T-helper 17 cell (primary cell): ENCODE results near the gene TRUB2. TPM values are rescaled to one million over a fixed set of nuclear protein-coding genes. Genes with fewer than 3 reads are reported as not detected.
A peak's percentile ranks its signal among the peaks of the same experiment; 100 is the strongest.

Experiments used
- ATAC-seq: fragments of 150-1000 bp; cut with Tn5 transposase; 2 replicates; pipeline ENCODE4 v1.10.0; 2021; ENCODE audit warnings: mild to moderate bottlenecking, moderate library complexity
- DNase-seq, 3 donors: peaks; one replicate each; pipeline versions ENCODE4 v3.0.0 to v3.0.0-alpha.2; 2020 to 2021
- H3K9me3 ChIP-seq: one replicate; pipeline ENCODE4 v1.7.0; 2013; ENCODE audit warnings: low read length, mild to moderate bottlenecking; ENCODE audit not compliant: control insufficient read depth, poor library complexity, severe bottlenecking
- H3K27ac Mint-ChIP-seq: one replicate; pipeline ENCODE4 v1.8.0; 2022; ENCODE audit warnings: mild to moderate bottlenecking, moderate library complexity, mixed read lengths
- H3K27me3 Mint-ChIP-seq: one replicate; pipeline ENCODE4 v1.8.0; 2022; ENCODE audit warnings: mixed read lengths
- H3K36me3 Mint-ChIP-seq: one replicate; pipeline ENCODE4 v1.8.0; 2022; ENCODE audit warnings: low read depth, mixed read lengths
- H3K4me1 Mint-ChIP-seq: one replicate; pipeline ENCODE4 v1.8.0; 2022; ENCODE audit warnings: mild to moderate bottlenecking, mixed read lengths
- H3K4me3 Mint-ChIP-seq: one replicate; pipeline ENCODE4 v1.8.0; 2022; ENCODE audit warnings: mild to moderate bottlenecking, moderate library complexity, mixed read lengths
- total RNA-seq, 4 donors: library from RNA in 2 of 4; stranded (reverse) in 2 of 4; gene quantifications; one replicate each; pipeline ENCODE4 v1.2.3 and lab custom pipeline; 2022 to 2026

TRUB2 gene, protein sequence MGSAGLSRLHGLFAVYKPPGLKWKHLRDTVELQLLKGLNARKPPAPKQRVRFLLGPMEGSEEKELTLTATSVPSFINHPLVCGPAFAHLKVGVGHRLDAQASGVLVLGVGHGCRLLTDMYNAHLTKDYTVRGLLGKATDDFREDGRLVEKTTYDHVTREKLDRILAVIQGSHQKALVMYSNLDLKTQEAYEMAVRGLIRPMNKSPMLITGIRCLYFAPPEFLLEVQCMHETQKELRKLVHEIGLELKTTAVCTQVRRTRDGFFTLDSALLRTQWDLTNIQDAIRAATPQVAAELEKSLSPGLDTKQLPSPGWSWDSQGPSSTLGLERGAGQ
- total RNA-seq (1 to 10 TPM; 8.5 to 9.9 TPM), total RNA-seq (lab: John Stamatoyannopoulos, UW) (17.5 to 51.8 reads per million in 2 donors)

DNA sequence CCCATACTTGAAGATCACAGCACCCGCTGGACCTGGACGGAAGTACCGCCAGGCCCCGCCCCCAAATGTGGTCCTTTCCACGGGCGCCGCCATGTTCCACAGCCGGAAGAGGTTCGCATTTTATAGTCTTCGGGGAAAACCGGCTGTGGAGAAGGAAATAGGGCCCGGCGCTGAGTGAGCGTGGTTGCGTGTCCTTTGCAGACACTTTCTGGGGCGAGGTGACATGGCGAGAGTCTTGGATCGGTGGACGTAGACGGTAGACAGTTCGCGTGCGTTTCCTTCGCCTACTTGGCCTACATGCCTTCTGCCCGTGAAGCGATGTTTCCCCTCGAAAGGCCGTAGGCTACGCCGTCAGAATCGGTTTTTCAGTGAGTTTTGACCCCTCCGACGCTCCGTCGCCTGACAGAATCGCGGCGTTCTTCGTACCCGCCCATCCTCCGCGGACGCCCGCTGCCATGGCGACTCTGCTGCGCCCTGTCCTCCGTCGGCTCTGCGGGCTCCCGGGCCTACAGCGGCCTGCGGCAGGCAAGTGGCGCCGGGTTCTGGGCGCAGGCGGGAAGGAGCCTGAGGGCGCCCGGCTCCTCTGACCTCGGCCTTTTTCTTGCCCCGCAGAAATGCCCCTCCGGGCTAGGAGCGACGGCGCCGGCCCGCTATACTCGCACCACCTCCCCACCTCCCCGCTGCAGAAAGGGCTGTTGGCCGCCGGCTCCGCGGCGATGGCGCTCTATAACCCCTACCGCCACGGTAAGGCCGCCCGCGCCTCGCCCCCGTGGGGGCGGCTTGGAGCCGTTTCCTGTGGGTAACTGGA is at the start of gene TRUB2, which contains the start of gene COQ4:
Gene TRUB2 (minus strand): TSS at position 44 of the 808 bp plus-strand sequence. CDS start 39 bp downstream, at position 5.
Gene COQ4 (plus strand): TSS at position 436 of the 808 bp plus-strand sequence. CDS start 20 bp downstream, at position 456.
- H3K4me1 Mint-ChIP-seq: peaks cover 22% of the 10 kb centered on the region
- ATAC-seq (peak; percentile 90), DNase-seq (peak; percentile 85 to 88 (median 87))
- peaks cover 2% of the 10 kb centered on the region for H3K36me3 Mint-ChIP-seq
- H3K4me3 Mint-ChIP-seq: peak within 1 kb of the TSS; percentile 94
- no peaks in the 10 kb centered on the region for H3K27me3 Mint-ChIP-seq
- H3K27ac Mint-ChIP-seq: peak within 1 kb of the TSS; percentile 95
- no peaks in the 10 kb centered on the region for H3K9me3 ChIP-seq

DNA sequence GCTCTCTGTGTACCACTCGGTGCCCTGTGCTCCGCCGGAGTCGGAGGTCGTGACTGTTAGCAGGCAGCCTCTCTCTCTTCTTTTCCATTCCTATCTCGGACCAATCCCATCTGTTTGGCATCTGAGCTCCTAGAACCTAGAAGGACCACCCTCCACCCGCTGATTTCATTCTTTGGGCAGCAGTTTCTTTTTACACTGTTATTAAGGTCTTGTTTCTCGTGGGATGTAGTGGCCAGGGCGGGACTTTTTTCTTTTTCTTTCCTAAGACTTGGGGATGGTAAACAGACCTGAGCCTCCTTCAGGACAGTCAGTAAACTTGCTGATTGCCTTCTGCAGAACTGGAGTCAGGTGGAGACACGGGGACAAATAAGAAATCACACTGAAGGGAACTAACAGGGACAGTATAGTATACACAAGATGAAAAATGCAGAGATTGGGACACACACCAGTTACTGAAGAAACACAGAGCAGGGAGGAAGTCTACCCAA is 49.4 kb upstream of the TRUB2 start:
- ATAC-seq (no peak), DNase-seq (no peak)
- H3K27me3 Mint-ChIP-seq: peaks cover 5% of the 10 kb centered on the region
- peak overlapping the region; percentile 96 for H3K27ac Mint-ChIP-seq
- H3K4me3 Mint-ChIP-seq: peak overlapping the region; percentile 95
- peaks cover 4% of the 10 kb centered on the region for H3K36me3 Mint-ChIP-seq
- no peaks in the 10 kb centered on the region for H3K9me3 ChIP-seq
- H3K4me1 Mint-ChIP-seq: peaks cover 35% of the 10 kb centered on the region

DNA sequence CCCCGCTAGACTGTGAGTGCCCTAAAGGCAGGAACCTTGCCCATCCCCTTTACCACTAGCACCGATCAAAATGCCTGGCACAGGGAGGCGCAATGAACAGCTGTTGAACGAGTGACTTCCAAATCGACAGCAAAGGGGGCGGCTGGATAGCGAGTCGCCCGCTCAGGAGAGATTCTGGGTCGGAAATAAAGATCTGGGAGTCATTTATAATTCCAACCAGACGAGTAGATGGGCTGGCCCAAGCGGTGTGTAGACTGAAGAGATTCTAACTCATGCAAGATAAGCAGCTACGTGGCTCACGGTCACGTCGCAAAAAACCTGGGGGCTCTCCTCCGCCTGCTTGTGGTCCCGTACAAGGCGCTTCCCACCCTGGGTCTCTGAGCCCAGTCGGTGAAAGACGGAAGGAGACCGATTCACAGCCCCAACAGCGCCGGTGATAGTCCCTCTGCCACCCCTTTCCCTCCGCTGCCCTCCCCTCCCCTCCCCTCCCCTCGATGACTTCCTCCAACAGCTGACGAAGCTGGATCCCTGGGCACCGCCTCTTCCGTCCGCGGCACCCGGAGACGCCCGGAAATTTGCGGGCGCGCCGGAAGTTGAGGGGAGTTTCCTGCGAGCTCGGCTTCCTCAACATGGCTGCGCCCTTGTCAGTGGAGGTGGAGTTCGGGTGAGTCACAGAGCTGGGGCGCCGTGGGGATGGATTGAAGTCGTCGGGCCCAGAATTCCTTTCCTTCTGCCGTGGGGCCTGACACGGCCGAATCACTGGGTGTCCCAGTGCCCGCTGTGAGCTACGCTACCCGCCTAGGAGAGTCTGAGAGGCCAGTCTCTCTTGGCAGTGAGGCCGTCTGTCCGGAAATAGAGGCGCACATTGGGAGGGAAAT is 48.7 kb upstream of the TRUB2 start, which contains the start of gene URM1:
Gene URM1 (plus strand): TSS at position 623 of the 878 bp plus-strand sequence. CDS start 7 bp downstream, at position 630.
- Mint-ChIP-seq H3K4me3 (peak within 1 kb of the TSS; percentile 95), H3K27me3 (peaks cover 5% of the 10 kb centered on the region), H3K36me3 (peaks cover 4% of the 10 kb centered on the region), H3K27ac (peak within 1 kb of the TSS; percentile 96), H3K4me1 (peaks cover 35% of the 10 kb centered on the region)
- ATAC-seq (peak; percentile 98), DNase-seq (peak; percentile 92 to 96 (median 93))
- no peaks in the 10 kb centered on the region for H3K9me3 ChIP-seq

DNA sequence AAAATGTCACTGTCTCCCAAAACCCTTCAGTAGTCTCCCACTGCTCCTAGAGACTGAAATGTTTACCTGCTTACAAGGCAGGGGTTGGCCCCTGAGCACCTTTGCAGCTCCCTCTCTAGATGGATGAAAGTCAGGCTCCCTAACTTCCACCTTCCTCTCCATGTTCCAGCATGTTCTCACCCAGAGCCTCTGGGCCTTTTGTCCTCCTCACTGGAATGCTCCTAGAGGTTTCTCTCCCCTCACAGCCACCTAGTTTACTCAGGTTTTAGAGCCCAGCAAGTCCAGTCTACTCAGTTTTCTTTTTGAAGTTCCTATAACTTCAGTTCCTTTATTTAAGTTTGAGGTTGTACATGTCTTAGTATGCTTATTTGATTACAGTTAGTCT is 48.1 kb upstream of the TRUB2 start:
- no peak for ATAC-seq
- no peaks in the 10 kb centered on the region for H3K9me3 ChIP-seq
- Mint-ChIP-seq H3K4me1 (peaks cover 35% of the 10 kb centered on the region), H3K27ac (peak overlapping the region; percentile 96), H3K36me3 (peaks cover 4% of the 10 kb centered on the region), H3K27me3 (peaks cover 5% of the 10 kb centered on the region), H3K4me3 (peak overlapping the region; percentile 95)
- no peak for DNase-seq

DNA sequence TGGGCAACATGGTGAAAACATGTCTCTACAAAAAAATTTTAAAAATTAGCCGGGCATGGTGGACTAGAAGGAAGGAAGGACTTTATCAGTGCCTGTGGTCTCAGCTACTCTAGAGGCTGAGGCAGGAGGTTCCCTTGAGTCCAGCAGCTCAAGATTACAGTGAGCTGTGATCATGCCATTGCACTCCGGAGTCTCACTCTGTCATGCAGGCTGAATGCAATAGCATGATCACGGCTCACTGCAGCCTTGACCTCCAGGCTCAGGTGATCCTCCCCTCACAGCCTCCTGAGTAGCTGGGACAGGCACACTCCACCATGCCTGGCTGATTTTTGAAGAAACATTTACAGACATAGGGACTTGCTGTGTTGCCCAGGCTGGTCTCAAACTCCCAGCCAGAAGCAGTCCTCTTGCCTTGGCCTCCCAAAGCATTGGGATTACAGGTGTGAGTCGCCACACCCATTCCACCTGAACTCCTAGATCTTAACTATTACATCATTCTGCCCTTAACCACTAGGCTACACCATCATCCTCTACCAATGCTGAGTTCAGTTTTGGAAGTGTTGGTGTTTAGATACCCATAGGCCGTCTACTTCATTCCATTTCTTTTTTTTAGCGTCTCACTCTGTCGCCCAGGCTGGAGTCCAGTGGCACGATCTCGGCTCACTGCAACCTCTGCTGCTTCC is 46.9 kb upstream of the TRUB2 start:
- H3K36me3 Mint-ChIP-seq: peaks cover 4% of the 10 kb centered on the region
- peak overlapping the region; percentile 96 for H3K27ac Mint-ChIP-seq
- H3K4me1 Mint-ChIP-seq: peaks cover 31% of the 10 kb centered on the region
- H3K9me3 ChIP-seq: no peaks in the 10 kb centered on the region
- ATAC-seq: no peak
- no peak overlapping the region for H3K4me3 Mint-ChIP-seq
- peaks cover 5% of the 10 kb centered on the region for H3K27me3 Mint-ChIP-seq
- no peak for DNase-seq

DNA sequence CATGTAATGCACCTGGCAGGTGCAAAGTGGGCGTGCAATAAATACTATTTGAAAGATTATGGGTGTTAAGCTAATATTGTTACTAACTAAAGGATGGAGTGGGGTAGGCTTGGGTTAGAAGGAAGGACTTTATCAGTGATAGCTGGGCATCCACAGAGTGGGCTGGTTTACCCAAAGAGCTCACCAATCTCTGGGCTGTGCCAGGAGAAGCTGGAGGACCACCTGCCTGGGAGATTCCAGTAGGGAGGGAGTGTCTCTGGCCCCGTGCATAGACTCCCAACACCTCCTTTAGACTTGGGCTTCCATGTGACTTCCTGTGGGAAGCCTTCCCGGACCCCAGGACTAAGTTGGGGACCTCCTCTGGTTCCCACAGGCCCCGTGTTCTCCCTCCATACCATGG is 43.3 kb upstream of the TRUB2 start:
- no peaks in the 10 kb centered on the region for H3K9me3 ChIP-seq
- no peaks in the 10 kb centered on the region for H3K36me3 Mint-ChIP-seq
- no peak for DNase-seq
- peaks cover 13% of the 10 kb centered on the region for H3K4me1 Mint-ChIP-seq
- H3K27me3 Mint-ChIP-seq: peaks cover 5% of the 10 kb centered on the region
- ATAC-seq: no peak
- no peak overlapping the region for H3K27ac Mint-ChIP-seq
- no peak overlapping the region for H3K4me3 Mint-ChIP-seq

DNA sequence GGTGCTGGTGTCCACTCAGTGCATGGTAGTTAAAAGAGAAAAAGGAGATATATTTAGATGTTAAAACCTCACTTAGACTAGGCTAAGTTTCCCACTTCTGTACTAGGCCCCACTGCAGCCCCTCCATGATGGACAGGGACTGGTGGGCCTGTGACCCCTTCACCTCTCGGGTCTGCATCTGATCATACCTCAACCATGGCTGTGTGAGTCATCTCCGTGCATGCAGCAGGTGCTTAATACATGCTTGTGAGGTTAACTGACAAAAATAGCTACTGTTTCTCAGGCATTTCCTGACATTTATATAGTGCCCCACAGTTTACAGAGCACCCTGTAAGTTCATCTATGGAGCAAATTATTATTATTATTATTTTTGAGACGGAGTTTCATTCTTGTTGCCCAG is 40.5 kb upstream of the TRUB2 start:
- DNase-seq: no peak
- Mint-ChIP-seq H3K27ac (no peak overlapping the region), H3K4me1 (peaks cover 9% of the 10 kb centered on the region), H3K36me3 (no peaks in the 10 kb centered on the region), H3K4me3 (no peak overlapping the region), H3K27me3 (peaks cover 5% of the 10 kb centered on the region)
- ATAC-seq: no peak
- no peaks in the 10 kb centered on the region for H3K9me3 ChIP-seq

DNA sequence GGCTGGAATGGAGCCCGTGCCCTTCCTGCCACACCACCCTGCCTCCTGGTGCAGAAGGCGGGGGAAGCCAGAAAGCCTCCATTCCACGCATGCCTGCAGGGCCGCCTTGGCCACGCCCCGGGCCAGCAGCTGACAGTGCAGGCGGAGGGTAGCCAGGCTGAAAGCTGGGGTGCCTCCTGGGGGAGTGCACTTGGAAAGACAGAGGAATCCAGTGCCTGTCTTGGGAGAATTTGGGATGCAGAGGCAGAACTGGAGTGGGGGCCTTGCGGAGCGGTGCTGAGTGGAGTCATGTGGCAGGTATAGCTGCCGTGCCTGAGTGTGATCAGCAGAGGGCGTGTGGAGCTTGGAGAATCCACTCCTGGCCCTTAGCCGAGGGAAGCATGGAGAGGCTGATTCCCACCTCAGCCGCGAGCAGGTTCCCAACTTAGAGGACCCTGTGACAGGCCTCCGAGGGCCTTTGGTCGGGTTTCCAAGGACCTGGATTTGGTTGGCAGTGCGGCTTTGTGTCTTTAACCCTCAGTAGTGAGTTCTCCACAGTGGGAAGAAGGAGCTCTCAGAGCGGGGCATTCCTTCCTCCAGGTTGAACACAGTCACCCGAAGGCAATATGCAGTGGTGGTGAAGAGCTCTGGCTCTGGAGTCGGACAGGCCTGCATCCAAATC is 39.9 kb upstream of the TRUB2 start:
- Mint-ChIP-seq H3K27ac (no peak overlapping the region), H3K4me1 (peaks cover 9% of the 10 kb centered on the region), H3K36me3 (no peaks in the 10 kb centered on the region), H3K27me3 (peaks cover 4% of the 10 kb centered on the region), H3K4me3 (peak overlapping the region; percentile 83)
- no peaks in the 10 kb centered on the region for H3K9me3 ChIP-seq
- peak; percentile 92 for ATAC-seq
- DNase-seq: peak; percentile 41 to 47 (median 47)

DNA sequence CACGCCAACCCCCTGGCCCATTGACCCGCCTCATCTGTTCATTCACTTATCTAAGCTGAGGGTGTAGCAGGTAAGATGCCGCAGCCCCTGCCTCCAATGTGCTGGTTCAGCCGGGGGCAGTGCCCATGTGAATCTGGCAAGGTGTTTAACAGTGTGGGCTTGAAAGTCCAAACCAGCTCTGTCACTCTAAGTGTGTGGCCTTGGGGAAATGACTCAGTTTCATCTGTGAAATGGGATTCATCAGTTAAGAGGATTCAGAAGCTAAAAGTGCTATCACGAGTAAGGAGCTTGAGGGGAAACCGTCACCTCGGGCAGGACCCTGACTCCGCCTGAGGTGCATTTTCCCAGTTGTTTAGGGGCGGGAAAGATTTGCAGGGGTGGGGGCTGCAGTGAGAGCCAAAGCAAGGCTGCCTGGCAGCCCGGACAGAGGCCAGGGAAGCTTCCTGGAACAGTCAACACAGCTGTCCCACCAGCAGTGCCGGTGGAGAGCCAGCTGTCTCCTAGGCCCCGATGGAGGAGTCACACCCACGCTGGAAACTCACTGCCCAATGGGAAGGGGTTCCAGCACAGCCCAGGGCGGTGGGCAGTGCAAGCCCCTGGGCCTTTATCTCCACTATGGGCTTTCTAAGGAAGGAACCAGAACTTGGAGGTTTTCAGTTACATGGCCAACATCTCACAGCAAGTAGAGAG is 39.2 kb upstream of the TRUB2 start:
- no peak for ATAC-seq
- Mint-ChIP-seq H3K4me3 (peak overlapping the region; percentile 83), H3K36me3 (no peaks in the 10 kb centered on the region), H3K27ac (no peak overlapping the region), H3K27me3 (no peaks in the 10 kb centered on the region), H3K4me1 (peaks cover 9% of the 10 kb centered on the region)
- H3K9me3 ChIP-seq: no peaks in the 10 kb centered on the region
- no peak for DNase-seq

DNA sequence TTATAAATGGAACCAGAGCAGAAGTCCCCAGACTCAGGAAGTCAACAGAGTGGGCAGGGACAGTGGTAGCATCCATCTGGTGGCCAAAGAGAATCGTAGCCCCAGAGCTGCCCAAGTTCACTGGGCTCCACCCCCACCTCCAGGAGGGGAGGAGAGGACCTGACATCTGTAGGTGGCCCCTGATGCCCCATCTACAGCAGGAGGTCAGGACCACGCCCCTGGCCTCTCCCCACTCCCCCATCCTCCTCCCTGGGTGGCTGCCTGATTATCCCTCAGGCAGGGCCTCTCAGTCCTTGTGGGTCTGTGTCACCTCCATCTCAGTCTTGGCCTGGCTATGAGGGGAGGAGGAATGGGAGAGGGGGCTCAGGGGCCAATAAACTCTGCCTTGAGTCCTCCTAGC is 38.6 kb upstream of the TRUB2 start:
- Mint-ChIP-seq H3K27me3 (no peaks in the 10 kb centered on the region), H3K27ac (no peak overlapping the region), H3K4me3 (no peak overlapping the region), H3K36me3 (no peaks in the 10 kb centered on the region), H3K4me1 (peaks cover 9% of the 10 kb centered on the region)
- no peaks in the 10 kb centered on the region for H3K9me3 ChIP-seq
- DNase-seq (no peak), ATAC-seq (no peak)

DNA sequence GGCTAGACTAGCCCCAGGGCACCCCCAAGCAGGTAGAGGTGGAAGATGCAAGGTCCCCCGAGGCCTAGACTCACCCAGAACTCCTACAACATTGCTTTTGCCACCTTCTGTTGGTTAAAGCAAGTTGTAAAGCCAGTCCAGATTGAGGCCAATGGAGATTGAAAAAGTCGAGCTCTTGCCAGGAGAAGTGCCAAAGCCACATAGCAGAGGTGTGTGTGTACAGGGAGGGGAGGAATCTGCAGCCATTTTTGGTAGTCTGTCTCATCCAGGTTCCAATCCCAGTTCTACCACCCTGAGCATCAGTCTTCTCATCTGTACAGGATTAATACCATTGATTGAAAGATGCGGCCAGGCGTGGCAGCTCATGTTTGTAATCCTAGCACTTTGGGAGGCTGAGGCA is 36.6 kb upstream of the TRUB2 start:
- peaks cover 9% of the 10 kb centered on the region for H3K4me1 Mint-ChIP-seq
- no peaks in the 10 kb centered on the region for H3K36me3 Mint-ChIP-seq
- no peak overlapping the region for H3K4me3 Mint-ChIP-seq
- no peaks in the 10 kb centered on the region for H3K9me3 ChIP-seq
- DNase-seq (no peak), ATAC-seq (no peak)
- H3K27me3 Mint-ChIP-seq: no peaks in the 10 kb centered on the region
- no peak overlapping the region for H3K27ac Mint-ChIP-seq
